Naive thymus-derived CD4-positive, alpha-beta T cell (primary cell): Measurements from ENCODE around the gene DLL1. TPM values are rescaled to one million over a fixed set of nuclear protein-coding genes. Genes with fewer than 3 reads are reported as not detected.
A peak's percentile ranks its signal among the peaks of the same experiment; 100 is the strongest.

ENCODE experiments used
- ATAC-seq: fragments of 150-1000 bp; cut with Tn5 transposase; 2 replicates; pipeline ENCODE4 v1.10.0; 2021; ENCODE audit warnings: mild to moderate bottlenecking, moderate library complexity
- CTCF ChIA-PET: fragments of 350-600 bp; sonication (Branson Sonifier 250); formaldehyde crosslinking; loops from one replicate; lab custom pipeline; 2021; ENCODE audit warnings: antibody characterized with exemption; lab: Charles Lee
- POLR2A ChIA-PET: fragments of 350-600 bp; sonication (Branson Sonifier 250); formaldehyde crosslinking; loops from one replicate; lab custom pipeline; 2021; ENCODE audit warnings: antibody characterized with exemption, inconsistent platforms; lab: Charles Lee
- DNase-seq, 9 donors: peaks; one replicate each; pipeline versions ENCODE4 v3.0.0 to v3.0.0-alpha.2; 2020 to 2022; ENCODE audit warnings: mixed read lengths in 1 of 9
- H3K27ac ChIP-seq: one replicate; pipeline ENCODE4 v1.7.0; 2013; ENCODE audit warnings: mild to moderate bottlenecking, low read depth, low read length, moderate library complexity
- H3K27me3 ChIP-seq, 2 donors: one replicate each; pipeline ENCODE4 v1.7.0; 2013; ENCODE audit warnings: low read length in 2 of 2, mild to moderate bottlenecking in 2 of 2, moderate library complexity in 2 of 2; ENCODE audit not compliant: control insufficient read depth in 2 of 2, insufficient read depth in 2 of 2
- H3K36me3 ChIP-seq, 3 experiments: 1 replicate in 2 of 3; 2 replicates in 1 of 3; pipeline ENCODE4 v1.7.0; 2013; ENCODE audit warnings: low read length in 3 of 3, mild to moderate bottlenecking in 3 of 3, moderate library complexity in 1 of 3; ENCODE audit not compliant: insufficient read depth in 3 of 3, control insufficient read depth in 2 of 3
- H3K4me1 ChIP-seq, 2 donors: one replicate each; pipeline ENCODE4 v1.7.0; 2013; ENCODE audit warnings: low read length in 2 of 2, mild to moderate bottlenecking in 2 of 2, moderate library complexity in 1 of 2; ENCODE audit not compliant: control insufficient read depth in 2 of 2, insufficient read depth in 2 of 2
- H3K4me3 ChIP-seq: 2 replicates; pipeline ENCODE4 v1.7.0; 2013; ENCODE audit warnings: mild to moderate bottlenecking, low read length
- H3K9me3 ChIP-seq, 3 experiments: 1 replicate in 2 of 3; 2 replicates in 1 of 3; pipeline ENCODE4 v1.7.0; 2013; ENCODE audit warnings: low read length in 3 of 3; ENCODE audit not compliant: control insufficient read depth in 2 of 3
- H3K27ac Mint-ChIP-seq, 9 donors: one replicate each; pipeline ENCODE4 v1.8.0; 2020 to 2022; ENCODE audit warnings: mixed read lengths in 9 of 9, mild to moderate bottlenecking in 8 of 9, moderate library complexity in 5 of 9, inconsistent platforms in 2 of 9
- H3K27me3 Mint-ChIP-seq, 5 donors: one replicate each; pipeline ENCODE4 v1.8.0; 2021 to 2022; ENCODE audit warnings: mixed read lengths in 5 of 5, mild to moderate bottlenecking in 1 of 5
- H3K36me3 Mint-ChIP-seq, 5 donors: one replicate each; pipeline ENCODE4 v1.8.0; 2020 to 2022; ENCODE audit warnings: mixed read lengths in 5 of 5, mild to moderate bottlenecking in 3 of 5, inconsistent platforms in 1 of 5
- H3K4me1 Mint-ChIP-seq, 7 donors: one replicate each; pipeline ENCODE4 v1.8.0; 2020 to 2022; ENCODE audit warnings: mixed read lengths in 7 of 7, mild to moderate bottlenecking in 3 of 7, inconsistent platforms in 1 of 7
- H3K4me3 Mint-ChIP-seq, 10 donors: one replicate each; pipeline ENCODE4 v1.8.0; 2020 to 2022; ENCODE audit warnings: mild to moderate bottlenecking in 10 of 10, mixed read lengths in 10 of 10, moderate library complexity in 6 of 10, inconsistent platforms in 2 of 10
- H3K9me3 Mint-ChIP-seq, 11 donors: one replicate each; pipeline ENCODE4 v1.8.0; 2020 to 2022; ENCODE audit warnings: mixed read lengths in 11 of 11, mild to moderate bottlenecking in 4 of 11, inconsistent platforms in 1 of 11, moderate library complexity in 1 of 11
- intact Hi-C, 2 donors: fragments of 100-400 bp; cut with micrococcal nuclease; formaldehyde crosslinking; loops; one replicate each; pipeline ENCODE4 v1.15.1; 2023
- polyA plus RNA-seq, 2 donors: library from polyadenylated mRNA; unstranded; fragments of 300-500 nt; fragmentation: Illumina TruSeq; gene quantifications; one replicate each; pipeline ENCODE4 v1.2.3, GENCODE V29; 2021
- total RNA-seq, 6 experiments: library from RNA in 5 of 6; stranded (reverse) in 5 of 6; gene quantifications; 1 replicate in 5 of 6; 2 replicates in 1 of 6; pipeline ENCODE4 v1.2.3 and lab custom pipeline; 2021 to 2026

Gene DLL1
- total and polyA plus RNA-seq, 7 experiments from 2014 or later: 0.19 to 12.9 (median 3.3) TPM

DNA sequence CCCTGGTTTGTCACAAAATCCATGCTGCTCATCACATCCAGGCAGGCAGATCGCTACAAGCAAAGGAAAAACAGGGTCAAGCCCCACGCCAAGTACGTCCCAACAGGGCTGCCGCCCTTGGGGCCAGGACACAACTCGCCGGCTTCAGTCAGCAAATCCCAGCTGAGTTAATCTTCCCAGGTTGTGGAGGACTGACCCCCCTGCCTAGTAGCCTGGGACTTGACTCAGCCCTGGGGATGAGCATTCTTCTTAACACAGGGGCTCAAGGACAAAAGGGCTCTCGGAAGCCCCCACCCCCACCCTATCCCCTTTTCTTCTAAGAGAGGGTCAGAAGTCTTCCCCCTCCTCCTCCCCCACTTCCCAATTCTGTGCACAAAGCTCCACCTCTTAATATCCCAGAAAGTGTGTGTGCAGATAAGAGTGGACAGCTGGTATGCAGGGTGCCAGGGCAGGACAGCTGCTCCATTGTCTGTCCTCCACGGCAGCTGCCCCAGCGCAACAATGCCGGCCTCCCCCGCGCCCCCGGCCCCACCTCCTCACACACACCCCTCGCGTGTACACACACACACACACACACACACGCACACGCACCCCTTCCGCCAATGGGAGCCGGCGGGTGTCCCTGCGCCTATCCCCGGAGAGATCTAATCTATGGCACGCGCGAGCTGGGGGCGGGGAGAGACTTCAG, 4.5 kb downstream of the DLL1 start:
- ChIA-PET CTCF (no interaction called here), POLR2A (interaction anchor here (0.8 to 1.4 kb wide), 3 partner anchors 8 to 535 kb away, joined by 3 to 7 read pairs (median 4); no protein-coding TSS in a partner anchor)
- H3K9me3 Mint-ChIP-seq: peaks cover 0 to 2% (median 0%) of the 10 kb centered on the region in 11 donors
- ATAC-seq: no peak
- Histone ChIP-seq H3K9me3 (no peaks in the 10 kb centered on the region), H3K36me3 (peaks cover 0 to 11% (median 0%) of the 10 kb centered on the region in 3 experiments), H3K4me1 (peaks cover 7 to 13% of the 10 kb centered on the region in 2 donors), H3K4me3 (no peak overlapping the region), H3K27me3 (peaks cover 0 to 6% of the 10 kb centered on the region in 2 donors), H3K27ac (no peak overlapping the region)
- H3K4me1 Mint-ChIP-seq: peaks cover 9 to 17% (median 16%) of the 10 kb centered on the region in 7 donors
- DNase-seq: no peak
- H3K4me3 Mint-ChIP-seq: peak overlapping the region in 3 of 10 donors; percentile 23 to 59 (median 32)
- peaks cover 0 to 59% (median 6%) of the 10 kb centered on the region in 5 donors for H3K27me3 Mint-ChIP-seq
- intact Hi-C loops: no loop called here
- peaks cover 0 to 8% (median 2%) of the 10 kb centered on the region in 5 donors for H3K36me3 Mint-ChIP-seq
- peak overlapping the region in 2 of 9 donors; percentile 30 to 62 for H3K27ac Mint-ChIP-seq

DNA sequence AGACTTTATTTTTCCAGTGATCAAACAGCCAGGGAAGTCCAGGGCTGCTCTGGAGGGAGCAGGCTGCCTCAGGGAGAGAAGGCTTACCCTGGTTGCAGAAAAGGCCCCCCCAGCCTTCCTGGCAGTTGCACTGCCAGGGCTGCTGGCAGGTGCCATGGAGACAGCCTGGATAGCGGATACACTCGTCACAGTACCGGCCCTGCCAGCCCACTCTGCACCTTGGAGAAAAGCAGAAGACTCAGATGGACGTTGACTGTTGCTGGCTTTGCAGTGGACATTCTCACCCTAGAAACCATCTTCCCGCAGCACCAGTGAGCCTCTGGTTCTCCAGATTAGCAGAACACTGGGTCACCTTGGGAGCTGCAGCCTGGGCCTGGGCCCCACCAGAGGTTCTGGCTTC, 5.4 kb downstream of the DLL1 start:
- peaks cover 0 to 6% of the 10 kb centered on the region in 2 donors for H3K27me3 ChIP-seq
- peaks cover 0 to 56% (median 6%) of the 10 kb centered on the region in 5 donors for H3K27me3 Mint-ChIP-seq
- H3K4me1 ChIP-seq: peaks cover 7 to 13% of the 10 kb centered on the region in 2 donors
- peaks cover 9 to 25% (median 16%) of the 10 kb centered on the region in 7 donors for H3K4me1 Mint-ChIP-seq
- ChIA-PET POLR2A (no interaction called here), CTCF (no interaction called here)
- peaks cover 0 to 8% (median 2%) of the 10 kb centered on the region in 5 donors for H3K36me3 Mint-ChIP-seq
- intact Hi-C loops: no loop called here
- peaks cover 0 to 11% (median 0%) of the 10 kb centered on the region in 3 experiments for H3K36me3 ChIP-seq
- H3K4me3 ChIP-seq: no peak overlapping the region
- H3K27ac ChIP-seq: no peak overlapping the region
- ATAC-seq (no peak), DNase-seq (no peak)
- H3K9me3 Mint-ChIP-seq: peaks cover 0 to 2% (median 0%) of the 10 kb centered on the region in 11 donors
- H3K9me3 ChIP-seq: no peaks in the 10 kb centered on the region
- H3K4me3 Mint-ChIP-seq: no peak overlapping the region
- H3K27ac Mint-ChIP-seq: no peak overlapping the region

DNA sequence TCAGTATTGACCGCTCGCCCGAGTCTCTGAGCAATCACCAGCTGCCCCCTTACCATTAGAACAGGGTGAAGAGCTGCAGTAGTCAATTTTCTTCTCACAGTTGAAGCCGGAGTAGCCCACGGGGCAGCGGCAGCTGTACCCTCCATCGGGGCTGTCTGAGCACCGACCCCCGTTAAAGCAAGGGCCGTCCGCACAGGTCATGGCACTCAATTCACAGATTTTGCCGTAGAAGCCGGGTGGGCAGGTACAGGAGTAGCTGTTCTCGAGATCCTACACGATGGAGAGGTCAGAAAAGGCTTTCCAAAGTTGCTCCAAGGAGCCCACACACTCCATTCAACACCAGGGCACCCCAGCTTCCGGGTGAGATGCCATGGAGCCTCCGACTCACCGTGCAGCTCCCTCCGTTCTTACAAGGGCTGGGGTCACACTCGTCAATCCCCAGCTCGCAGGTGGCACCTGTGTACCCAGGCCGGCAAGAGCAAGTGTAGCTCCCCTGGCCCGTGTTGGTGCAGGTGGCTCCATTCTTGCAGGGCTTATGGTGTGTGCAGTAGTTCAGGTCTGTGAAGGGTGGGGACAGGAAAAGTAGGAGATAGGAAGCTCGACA, 5.9 kb downstream of the DLL1 start:
- CTCF ChIA-PET: no interaction called here
- POLR2A ChIA-PET: no interaction called here
- Mint-ChIP-seq H3K27ac (no peak overlapping the region), H3K36me3 (peaks cover 0 to 8% (median 2%) of the 10 kb centered on the region in 5 donors), H3K4me1 (peaks cover 9 to 30% (median 13%) of the 10 kb centered on the region in 7 donors), H3K4me3 (no peak overlapping the region), H3K9me3 (peaks cover 0 to 2% (median 0%) of the 10 kb centered on the region in 11 donors), H3K27me3 (peaks cover 0 to 52% (median 8%) of the 10 kb centered on the region in 5 donors)
- Histone ChIP-seq H3K4me3 (no peak overlapping the region), H3K4me1 (peaks cover 10 to 13% of the 10 kb centered on the region in 2 donors), H3K9me3 (no peaks in the 10 kb centered on the region), H3K36me3 (peaks cover 0 to 8% (median 0%) of the 10 kb centered on the region in 3 experiments), H3K27ac (no peak overlapping the region), H3K27me3 (peaks cover 0 to 6% of the 10 kb centered on the region in 2 donors)
- no peak for ATAC-seq
- DNase-seq: no peak
- intact Hi-C loops: no loop called here

DNA sequence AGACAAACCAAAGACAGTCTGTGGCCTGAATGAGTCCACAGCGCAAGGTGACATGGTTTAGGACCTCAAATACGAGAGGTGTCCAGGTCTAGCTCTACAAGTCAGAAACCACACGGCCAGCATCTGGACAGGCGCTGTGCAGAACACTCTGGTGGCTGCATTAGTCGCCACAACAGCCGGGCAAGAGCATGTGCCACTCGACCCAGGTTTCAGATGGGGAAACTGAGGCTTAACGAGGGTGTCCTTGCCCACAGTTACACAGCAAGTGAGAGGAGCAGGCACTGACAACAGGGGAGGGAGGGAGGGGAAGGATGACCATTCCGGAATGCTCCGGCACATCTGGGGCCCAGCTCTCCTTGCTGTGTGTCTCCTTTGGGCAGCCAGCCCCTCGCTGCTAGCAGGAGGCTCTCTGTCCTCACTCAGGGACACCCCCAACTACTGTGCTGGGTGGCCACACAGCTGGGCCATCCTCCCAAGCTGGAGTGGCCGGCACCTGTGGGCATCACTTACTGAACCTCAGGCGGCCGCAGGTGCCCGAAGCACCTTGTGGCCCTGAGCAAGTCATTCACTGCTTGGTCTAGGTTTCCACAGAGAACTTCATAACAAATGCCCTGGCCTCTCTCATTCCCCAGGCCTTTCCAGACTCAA, 6.6 kb downstream of the DLL1 start:
- Mint-ChIP-seq H3K36me3 (peaks cover 0 to 8% (median 2%) of the 10 kb centered on the region in 5 donors), H3K4me1 (peaks cover 8 to 37% (median 20%) of the 10 kb centered on the region in 7 donors), H3K4me3 (no peak overlapping the region), H3K27ac (no peak overlapping the region), H3K9me3 (peaks cover 0 to 2% (median 0%) of the 10 kb centered on the region in 11 donors), H3K27me3 (peaks cover 0 to 55% (median 12%) of the 10 kb centered on the region in 5 donors)
- H3K27ac ChIP-seq: no peak overlapping the region
- H3K9me3 ChIP-seq: no peaks in the 10 kb centered on the region
- H3K4me3 ChIP-seq: no peak overlapping the region
- POLR2A ChIA-PET: interaction anchor here (0.8 kb wide), 1 partner anchor 12 kb away, joined by 4 read pairs; no protein-coding TSS in a partner anchor
- intact Hi-C loops: no loop called here
- peaks cover 9 to 17% of the 10 kb centered on the region in 2 donors for H3K4me1 ChIP-seq
- peaks cover 0 to 8% (median 0%) of the 10 kb centered on the region in 3 experiments for H3K36me3 ChIP-seq
- no peak for ATAC-seq
- no peak for DNase-seq
- CTCF ChIA-PET: no interaction called here
- peaks cover 0 to 6% of the 10 kb centered on the region in 2 donors for H3K27me3 ChIP-seq

DNA sequence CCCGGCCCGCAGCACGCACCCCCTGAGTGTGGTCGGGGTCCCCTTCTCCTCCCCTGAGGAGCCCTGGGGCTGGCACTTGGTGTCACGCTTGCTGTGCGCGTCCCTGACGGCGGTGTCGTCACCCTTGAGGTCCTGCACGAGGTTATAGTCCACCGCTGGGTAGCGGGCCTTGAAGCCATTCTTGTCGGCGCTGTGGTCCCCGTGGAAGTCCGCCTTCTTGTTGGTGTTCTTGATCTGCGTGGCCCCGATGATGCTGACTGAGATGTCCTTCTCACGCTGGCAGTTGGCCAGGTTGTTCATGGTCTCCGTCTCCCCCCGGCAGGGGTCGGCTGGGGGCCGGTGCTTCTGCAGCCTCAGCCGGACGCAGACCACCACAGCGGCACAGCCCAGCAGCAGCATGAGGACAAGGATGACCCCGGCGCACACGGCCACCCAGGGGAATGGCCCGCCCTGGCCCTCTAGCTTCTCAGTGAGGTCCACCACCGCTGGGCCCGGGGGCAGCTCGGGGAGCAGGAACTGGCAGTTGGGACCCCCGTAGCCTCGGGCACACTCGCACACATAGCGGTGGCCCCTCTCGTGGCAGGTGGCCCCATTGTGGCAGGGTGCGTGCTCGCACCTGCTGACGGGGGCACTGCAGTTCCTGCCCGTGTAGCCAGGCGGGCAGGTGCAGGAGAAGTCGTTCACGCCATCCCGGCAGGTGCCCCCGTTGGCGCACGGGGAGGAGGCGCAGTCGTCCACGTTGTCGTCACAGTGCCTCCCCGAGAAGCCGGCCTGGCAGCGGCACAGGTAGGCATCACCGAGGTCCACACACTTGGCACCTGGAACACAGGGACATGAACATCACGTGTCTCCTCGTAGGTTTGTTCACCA, 7.4 kb downstream of the DLL1 start:
- DNase-seq: no peak
- H3K27me3 Mint-ChIP-seq: peaks cover 0 to 55% (median 8%) of the 10 kb centered on the region in 5 donors
- ATAC-seq: no peak
- H3K27ac Mint-ChIP-seq: no peak overlapping the region
- Histone ChIP-seq H3K36me3 (peaks cover 0 to 8% (median 0%) of the 10 kb centered on the region in 3 experiments), H3K4me1 (peaks cover 8 to 20% of the 10 kb centered on the region in 2 donors), H3K9me3 (no peaks in the 10 kb centered on the region), H3K4me3 (no peak overlapping the region), H3K27me3 (peaks cover 0 to 5% of the 10 kb centered on the region in 2 donors), H3K27ac (no peak overlapping the region)
- intact Hi-C loops: no loop called here
- peaks cover 9 to 38% (median 21%) of the 10 kb centered on the region in 7 donors for H3K4me1 Mint-ChIP-seq
- ChIA-PET CTCF (no interaction called here), POLR2A (interaction anchor here (0.8 kb wide), 1 partner anchor 11 kb away, joined by 4 read pairs; no protein-coding TSS in a partner anchor)
- H3K9me3 Mint-ChIP-seq: peaks cover 0 to 2% (median 0%) of the 10 kb centered on the region in 11 donors
- H3K4me3 Mint-ChIP-seq: no peak overlapping the region
- peaks cover 0 to 8% (median 0%) of the 10 kb centered on the region in 5 donors for H3K36me3 Mint-ChIP-seq
